GM12864 (cell line): ENCODE data around the gene CCDC33.

ENCODE experiments used
- DNase-seq: peaks from one replicate; pipeline ENCODE4 v3.0.0-alpha.2; 2011; ENCODE audit warnings: low read depth
- H3K4me3 ChIP-seq: 2 replicates; pipeline ENCODE4 v1.5.1; 2011; ENCODE audit warnings: mild to moderate bottlenecking, low read depth, low read length, control low read depth
- TF ChIP-seq, protein P1 (sequence below): IDR thresholded peaks from 2 replicates; pipeline ENCODE4 v1.5.1; 2011; ENCODE audit warnings: low read depth, mild to moderate bottlenecking, moderate library complexity, low read length, control low read depth, inconsistent platforms; ENCODE audit errors: missing control alignments

CCDC33 gene

DNA sequence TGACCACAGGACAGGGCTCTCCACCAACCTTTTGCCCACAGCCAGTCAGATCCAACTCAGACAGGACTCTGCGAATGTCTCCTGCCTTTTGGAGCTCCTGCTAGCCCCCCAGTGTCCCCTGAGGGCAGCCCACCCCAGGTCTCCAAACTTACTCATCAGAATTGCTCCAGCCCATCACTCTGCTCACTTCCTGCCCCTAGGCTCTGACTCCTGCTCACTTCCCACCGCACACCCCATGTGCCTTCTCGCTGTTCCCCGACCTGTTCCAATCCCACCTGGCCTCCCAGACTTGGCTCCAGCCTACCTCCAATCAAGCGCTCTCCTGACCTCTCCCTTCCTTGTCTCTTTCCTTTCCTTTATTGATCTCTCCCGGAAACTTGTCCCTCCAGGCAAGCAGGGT, 27.6 kb upstream of the CCDC33 start:
- TF ChIP-seq, protein P1, sequence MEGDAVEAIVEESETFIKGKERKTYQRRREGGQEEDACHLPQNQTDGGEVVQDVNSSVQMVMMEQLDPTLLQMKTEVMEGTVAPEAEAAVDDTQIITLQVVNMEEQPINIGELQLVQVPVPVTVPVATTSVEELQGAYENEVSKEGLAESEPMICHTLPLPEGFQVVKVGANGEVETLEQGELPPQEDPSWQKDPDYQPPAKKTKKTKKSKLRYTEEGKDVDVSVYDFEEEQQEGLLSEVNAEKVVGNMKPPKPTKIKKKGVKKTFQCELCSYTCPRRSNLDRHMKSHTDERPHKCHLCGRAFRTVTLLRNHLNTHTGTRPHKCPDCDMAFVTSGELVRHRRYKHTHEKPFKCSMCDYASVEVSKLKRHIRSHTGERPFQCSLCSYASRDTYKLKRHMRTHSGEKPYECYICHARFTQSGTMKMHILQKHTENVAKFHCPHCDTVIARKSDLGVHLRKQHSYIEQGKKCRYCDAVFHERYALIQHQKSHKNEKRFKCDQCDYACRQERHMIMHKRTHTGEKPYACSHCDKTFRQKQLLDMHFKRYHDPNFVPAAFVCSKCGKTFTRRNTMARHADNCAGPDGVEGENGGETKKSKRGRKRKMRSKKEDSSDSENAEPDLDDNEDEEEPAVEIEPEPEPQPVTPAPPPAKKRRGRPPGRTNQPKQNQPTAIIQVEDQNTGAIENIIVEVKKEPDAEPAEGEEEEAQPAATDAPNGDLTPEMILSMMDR, result no peak
- H3K4me3 ChIP-seq, result no peak overlapping the region
- no peak for DNase-seq

DNA sequence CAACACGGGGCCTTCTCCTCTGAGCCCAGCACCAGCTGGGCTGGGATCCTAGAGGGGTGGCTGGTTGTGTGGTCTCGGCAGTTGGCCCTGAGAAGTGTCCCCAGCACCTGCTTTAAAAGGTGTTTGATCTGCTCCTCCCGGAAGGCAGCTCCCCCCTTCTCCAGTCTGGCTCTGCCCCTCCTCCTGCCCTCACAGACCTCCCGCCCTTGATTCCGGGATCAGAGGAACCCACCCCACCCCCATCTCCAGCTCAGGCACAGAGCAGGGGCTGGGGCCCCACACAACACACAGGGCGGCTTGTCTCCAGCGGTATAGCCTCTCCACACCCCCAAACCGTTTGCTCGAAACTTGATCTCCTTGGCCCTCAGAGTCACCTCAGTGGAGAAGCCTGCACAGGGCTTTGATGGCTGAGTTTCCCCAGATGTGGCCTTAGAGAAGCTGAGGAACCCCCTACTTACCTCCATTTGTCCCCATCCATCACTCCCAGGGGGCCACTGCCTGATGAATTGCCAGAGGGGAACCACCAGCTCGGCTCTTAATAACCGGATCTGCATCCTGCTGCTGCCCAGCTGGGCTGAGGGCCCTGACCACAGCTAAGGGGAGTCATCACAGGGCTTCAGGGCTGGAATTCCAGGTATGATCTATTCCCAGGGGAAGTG, 27.1 kb upstream of the CCDC33 start:
- no peak for DNase-seq
- TF ChIP-seq, protein P1, result no peak
- no peak overlapping the region for H3K4me3 ChIP-seq

DNA sequence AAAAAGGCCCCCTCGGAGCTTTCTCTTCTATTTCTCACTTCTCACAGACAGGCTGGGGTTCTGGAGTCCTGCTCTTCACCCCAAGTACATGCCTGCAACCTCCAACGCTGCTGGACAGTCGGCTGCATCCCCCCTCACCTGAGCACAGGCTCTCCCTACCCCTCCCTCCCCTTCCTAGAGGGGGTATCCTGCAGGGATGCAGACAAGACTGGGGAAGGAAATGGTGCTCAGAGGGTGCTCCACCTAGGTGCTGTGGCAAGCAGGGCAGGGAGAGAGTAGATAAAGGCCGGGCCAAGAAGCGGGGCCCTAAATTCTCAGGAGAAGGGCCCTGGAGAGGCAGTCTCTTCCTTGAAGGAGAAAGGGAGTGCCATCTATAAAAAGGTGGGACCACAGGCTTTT, 26.6 kb upstream of the CCDC33 start:
- DNase-seq, result no peak
- no peak overlapping the region for H3K4me3 ChIP-seq
- TF ChIP-seq, protein P1, result no peak

DNA sequence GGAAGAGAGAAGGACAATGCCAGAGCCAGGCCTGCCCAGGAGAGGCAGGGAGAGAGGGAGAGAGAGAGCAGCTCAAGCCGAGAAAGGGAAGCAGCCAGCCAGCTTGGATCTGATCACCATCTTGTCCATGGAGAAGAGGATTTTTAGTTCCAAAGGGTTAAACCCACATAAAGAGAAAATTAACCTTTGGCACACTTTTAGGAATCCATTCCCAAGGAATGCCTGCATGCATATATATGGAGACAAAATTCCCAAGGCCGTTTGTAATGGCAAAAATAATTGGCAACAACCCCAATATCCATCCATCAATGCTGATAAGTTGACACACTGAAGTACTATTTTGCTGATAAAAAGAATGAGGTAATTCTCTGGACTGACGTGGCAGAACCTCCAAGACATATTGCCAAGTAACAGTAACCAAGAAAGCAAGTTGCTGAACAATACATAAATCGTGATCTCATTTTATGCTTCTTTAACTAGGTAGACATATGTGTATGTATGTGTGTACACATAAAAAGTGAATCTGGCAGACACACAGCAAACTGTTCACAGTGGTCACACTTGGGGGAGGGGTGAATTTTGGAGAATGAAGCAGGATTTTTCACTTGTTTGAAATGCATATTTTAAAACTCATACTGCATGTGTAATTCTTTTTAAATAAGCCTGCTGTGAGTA, 26.0 kb upstream of the CCDC33 start:
- H3K4me3 ChIP-seq, result no peak overlapping the region
- no peak for DNase-seq
- TF ChIP-seq, protein P1, result no peak

DNA sequence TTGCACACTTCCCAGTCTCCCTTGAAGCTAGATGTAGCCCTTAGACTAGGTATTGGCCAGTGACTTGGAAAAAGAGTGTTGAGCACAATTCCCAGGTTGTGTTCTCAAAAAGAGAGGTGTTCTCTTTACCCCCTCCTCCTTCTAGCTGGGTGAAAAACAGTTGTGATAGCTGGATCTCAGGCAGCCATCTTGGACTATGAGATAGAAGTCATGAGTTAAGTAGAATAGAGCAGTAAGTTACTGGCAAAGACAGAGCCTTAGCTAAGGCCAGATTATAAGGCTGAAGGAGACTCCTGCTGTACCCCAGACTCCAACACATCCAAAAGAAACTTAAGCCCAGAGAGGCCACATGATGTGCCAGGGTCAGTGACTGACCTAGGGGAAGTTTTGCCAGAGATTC, 25.4 kb upstream of the CCDC33 start:
- DNase-seq, result no peak
- no peak overlapping the region for H3K4me3 ChIP-seq
- TF ChIP-seq, protein P1, result no peak

DNA sequence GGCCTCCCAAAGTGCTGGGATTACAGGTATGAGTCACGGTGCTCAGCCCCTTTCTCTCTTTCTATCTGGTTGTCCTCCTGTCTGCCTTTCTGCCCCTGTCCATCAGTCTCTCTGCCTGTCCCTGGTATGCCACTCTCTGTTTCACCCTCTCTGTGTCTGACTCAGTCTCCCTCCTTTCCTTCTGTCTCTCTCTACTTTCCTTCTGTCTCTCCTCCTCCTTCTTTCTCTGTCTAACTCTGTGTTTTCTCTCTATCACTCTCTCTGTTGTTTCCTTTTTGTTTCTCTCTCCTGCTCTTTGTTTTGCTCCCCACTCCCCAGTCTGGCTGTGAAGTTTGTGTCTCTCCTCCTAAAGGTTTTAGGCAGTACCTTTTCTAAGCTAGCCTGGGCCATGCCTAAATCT, 24.5 kb upstream of the CCDC33 start:
- H3K4me3 ChIP-seq, result no peak overlapping the region
- DNase-seq, result no peak
- TF ChIP-seq, protein P1, result no peak

DNA sequence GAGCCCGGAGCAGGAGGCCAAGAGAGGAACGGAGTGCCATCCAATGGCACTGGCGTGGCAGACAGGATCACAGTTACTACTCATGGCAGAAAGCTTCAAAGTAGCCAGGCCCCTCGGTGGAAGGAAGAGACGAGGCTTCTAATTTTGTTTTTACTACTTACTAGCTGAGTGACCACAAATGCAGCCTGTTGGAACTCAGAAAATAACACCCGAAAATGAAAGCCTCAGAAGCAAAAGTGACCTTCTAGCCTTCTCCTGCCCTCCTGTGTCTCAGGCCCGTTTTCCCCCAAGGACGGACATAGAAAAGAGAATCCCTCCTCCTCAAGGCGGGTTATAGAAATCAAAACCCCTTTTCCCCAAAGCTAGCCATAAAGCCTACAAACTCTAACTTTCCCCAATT, 23.6 kb upstream of the CCDC33 start:
- peak; percentile 29 for DNase-seq
- TF ChIP-seq, protein P1, result no peak
- no peak overlapping the region for H3K4me3 ChIP-seq
